Activated CD4-positive, CD25-positive, alpha-beta regulatory T cell treated with anti-CD3 and anti-CD28 coated beads, Interleukin-2, amount 50 U/mL, for 72 hours (primary cell): ENCODE measurements around the gene SLC17A9.

ENCODE experiments used
- DNase-seq: peaks from one replicate; pipeline ENCODE4 v3.0.0; 2021

SLC17A9 gene

DNA sequence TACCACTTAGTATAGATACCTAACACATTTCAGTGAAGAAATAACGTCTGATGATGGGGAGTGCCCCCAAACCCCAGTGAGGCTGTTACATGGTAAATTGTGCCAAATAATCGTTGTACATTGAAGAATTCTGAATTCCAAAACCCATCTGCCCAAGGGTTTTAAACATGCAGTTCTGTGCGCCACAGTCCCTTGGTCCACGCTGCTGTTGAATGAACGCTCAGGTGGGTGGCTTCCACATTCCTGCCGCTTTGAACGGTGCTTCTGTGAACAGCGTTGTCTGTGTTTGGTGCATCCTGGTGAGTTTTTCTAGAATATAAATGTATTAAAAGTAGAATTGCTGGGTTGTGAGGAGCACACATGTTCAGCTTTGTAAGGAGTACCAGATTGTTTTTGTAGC is 11.6 kb upstream of the SLC17A9 start:
- no peak for DNase-seq

DNA sequence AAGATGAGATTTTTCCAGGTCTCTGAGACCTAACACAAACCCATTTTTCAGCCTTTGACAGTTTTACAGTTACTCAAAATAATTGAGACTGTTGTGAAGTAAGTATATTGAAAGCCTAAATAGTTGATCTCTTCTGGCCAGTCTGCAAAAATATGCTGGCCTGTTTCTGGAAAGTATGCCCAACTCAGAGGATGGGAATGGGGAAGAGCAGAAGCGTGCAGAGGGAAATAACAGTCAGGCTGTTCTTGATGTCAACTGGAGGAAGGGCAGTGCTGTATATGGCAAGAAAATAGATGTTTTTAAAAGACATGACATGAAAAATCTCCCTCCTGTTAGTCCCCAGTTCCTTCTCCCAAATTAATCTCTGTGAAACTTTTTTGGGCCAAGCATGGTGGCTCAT is 10.7 kb upstream of the SLC17A9 start:
- DNase-seq = no peak

DNA sequence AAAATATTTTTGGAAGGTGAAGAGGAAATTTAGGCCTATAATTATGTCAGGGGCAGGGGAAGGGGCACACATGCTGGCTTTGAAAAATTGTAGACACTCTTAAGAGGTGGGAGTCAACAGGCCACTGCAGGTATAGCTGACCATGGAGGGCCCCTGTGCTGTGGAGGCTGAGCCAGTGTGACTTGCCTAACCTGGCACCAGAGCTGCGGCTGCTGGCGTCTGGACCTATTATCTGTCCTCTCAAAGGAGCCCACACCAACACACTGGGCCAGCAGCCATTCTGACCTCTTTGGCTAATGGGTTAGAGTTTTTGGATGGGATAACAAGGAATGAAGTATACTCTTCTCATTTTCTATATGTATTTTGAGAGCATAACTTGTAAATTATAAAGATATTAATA is 10.1 kb upstream of the SLC17A9 start:
- no peak for DNase-seq

DNA sequence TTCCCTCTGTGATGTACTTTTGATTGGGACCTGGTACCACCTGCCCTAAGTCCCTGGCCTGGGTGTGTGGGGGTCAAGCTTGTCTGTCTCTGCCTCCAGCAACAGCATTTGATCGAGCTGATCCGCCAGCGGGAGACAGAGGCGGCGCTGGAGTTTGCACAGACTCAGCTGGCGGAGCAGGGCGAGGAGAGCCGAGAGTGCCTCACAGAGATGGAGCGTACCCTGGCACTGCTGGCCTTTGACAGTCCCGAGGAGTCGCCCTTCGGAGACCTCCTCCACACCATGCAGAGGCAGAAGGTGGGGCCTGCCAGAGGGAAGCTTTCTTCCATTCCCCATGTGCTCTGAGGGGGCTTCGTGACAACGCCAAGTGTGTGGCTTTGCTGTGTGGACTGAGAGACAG is 9.1 kb upstream of the SLC17A9 start:
- DNase-seq = no peak

GRCh38 chr20:62944184-62944583 is 8.3 kb upstream of the SLC17A9 start:
- no peak for DNase-seq

- DNase-seq = no peak
These were observed 7.8 kb upstream of the SLC17A9 start for GRCh38 chr20:62944746-62945145.

- no peak for DNase-seq
These were observed 6.7 kb upstream of the SLC17A9 start for GRCh38 chr20:62945771-62946339.

- DNase-seq = no peak
These were observed 5.6 kb upstream of the SLC17A9 start for GRCh38 chr20:62946918-62947317.

DNA sequence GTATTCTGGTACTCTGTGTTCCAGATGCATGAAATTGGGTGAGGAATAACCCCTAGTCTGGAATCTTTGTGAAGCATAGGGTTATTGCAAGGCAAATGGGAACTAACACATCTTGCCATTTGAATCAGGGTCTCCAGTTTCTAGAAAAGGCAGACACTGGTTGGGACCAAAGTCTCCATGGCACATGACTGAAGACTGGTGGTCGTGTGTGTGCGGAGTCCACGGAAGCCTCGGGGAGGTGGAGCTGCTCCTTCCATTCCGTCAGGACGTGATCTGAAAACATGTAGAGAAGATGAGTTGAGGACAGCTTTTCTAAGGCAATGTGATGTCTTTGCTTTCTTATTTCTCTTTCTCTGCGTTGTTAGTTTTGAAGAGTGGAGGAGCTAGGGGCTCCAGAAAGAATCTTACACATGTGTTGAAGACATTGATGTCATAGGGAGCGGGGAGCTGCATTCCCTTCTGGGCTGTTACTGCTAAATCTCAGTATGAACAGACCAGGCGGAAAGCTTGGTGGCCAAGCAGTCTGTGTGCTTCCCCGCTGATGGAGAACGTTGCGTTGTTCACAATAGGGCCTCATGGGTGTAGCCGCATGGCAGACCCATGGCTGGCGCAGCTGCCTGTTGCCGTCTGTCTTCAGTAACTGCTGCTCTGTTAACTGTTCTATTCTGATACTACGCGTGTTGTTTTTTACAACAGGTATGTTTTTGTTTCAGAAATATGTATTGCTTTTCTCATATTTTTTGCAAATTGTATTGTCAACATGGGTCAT is 4.8 kb upstream of the SLC17A9 start:
- no peak for DNase-seq

GRCh38 chr20:62949153-62949821 is 3.2 kb upstream of the SLC17A9 start:
- DNase-seq = no peak

- DNase-seq = no peak
These were observed 2.5 kb upstream of the SLC17A9 start for GRCh38 chr20:62949962-62950361.

DNA sequence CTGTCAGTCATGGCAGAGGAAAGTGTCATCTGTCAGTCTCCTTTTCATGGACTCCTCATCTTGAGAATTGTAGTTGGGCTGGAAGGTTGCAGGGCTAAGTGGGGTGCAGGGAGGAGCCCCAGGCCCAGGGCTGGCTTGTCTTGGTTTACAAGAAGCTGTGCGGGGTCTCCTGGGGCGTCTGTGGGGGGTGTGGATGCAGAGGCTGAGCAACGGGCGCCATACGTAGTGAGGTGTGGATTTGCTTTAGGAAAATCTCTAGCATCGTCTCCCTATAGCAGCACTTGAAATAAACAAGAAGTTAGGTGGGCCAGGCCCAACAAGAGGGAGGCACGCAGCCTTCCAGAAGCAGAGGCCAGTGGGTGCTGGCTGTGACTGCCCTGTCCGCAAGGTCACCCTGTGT is 1.8 kb upstream of the SLC17A9 start:
- DNase-seq = no peak

DNA sequence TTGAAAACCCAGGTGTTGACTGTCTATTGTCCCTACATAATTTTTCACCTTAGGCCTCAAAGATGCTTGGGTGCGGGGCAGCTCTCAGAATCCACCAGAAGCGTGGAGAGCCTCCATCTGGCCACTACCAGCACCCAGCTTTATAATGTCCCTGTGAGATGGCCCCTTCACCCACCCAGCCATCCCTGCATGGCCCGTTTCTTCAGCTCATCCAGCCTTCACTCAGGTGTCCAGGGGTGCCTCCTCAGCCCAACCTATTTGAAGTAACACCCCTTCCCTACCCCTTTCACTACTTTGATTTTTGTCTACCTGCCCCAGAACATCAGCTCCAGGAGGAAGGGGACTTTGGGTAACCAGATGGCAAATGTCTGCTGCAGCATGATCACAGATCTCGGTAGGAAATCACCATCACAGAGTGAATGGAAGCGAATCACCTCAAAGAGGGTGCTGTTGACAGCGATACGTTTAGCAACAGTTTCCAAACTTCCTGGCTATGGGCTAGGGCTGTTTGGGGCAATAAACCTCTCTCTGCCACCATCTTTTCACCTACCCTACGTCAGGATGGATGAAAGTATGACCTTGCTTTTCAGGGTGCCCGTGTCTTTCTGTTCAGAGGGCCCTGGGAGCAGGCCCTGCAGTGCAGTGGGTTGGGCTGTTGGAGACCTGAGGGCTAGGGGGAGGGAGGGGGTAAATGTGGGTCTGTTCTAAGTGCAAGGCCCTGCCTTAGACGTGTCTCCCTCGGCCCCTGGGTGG is 1.2 kb upstream of the SLC17A9 start:
- no peak for DNase-seq

DNA sequence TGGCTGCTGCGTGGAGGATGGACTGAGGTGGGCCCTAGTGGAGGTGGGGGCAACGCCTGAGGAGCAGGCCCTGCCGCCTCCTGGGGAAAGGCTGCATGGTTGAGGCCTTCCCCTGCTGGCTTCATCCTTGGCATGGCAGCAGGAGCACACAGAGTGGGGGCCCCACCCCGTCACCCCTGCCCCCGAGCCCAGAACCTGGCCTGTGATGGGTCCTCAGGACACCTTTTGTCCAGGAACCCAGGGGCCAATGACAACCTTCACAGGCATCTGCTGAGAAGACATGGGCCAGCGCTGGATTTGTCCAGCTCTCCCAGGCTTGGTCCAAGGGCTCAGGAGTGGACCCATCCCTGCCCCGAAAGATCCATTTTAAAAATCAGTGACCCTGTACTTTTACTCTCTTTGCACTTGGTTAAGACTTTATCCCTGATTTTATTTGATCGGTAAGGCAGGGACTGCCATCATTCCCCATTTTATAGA is 575 bp upstream of the SLC17A9 start:
- DNase-seq = no peak

GRCh38 chr20:62952968-62953838 is 694 bp downstream of the SLC17A9 start:
- DNase-seq = no peak

- DNase-seq = peak; percentile 57
These were observed 1.6 kb downstream of the SLC17A9 start for GRCh38 chr20:62953839-62954703.

- no peak for DNase-seq
These were observed 3.2 kb downstream of the SLC17A9 start for GRCh38 chr20:62955519-62956386.

GRCh38 chr20:62956387-62957135 is 4.1 kb downstream of the SLC17A9 start:
- no peak for DNase-seq
